Left renal pelvis (tissue), 4 donors: Measurements from ENCODE around the gene REEP2. TPM values are rescaled to one million over a fixed set of nuclear protein-coding genes. Genes with fewer than 3 reads are reported as not detected.
A peak's percentile ranks its signal among the peaks of the same experiment; 100 is the strongest.
"Not testable (repeated sequence)": the region's sequence is repeated elsewhere in the genome, so short reads cannot be mapped to it uniquely, and the experiment has no call there.

Experiments used
- DNase-seq, 4 donors: peaks; one replicate each; pipeline ENCODE4 v3.0.0-alpha.2; 2013; ENCODE audit warnings: low read depth in 4 of 4, low spot score in 3 of 4
- polyA plus RNA-seq, 4 donors: library from polyadenylated mRNA; unstranded; fragments of 120-200 nt; gene quantifications; one replicate each; pipeline ENCODE4 v1.2.1, GENCODE V29; 2013; ENCODE audit not compliant: insufficient read length in 4 of 4

Gene REEP2
- polyA plus RNA-seq, 4 donors, result 8.9 to 12.3 (median 10.7) TPM

- DNase-seq, result peak; percentile 84 to 90 (median 86)
Measured at GRCh38 chr5:138465261-138466124, 26.6 kb downstream of the REEP2 start, which contains the start of gene EGR1. Gene EGR1 (plus strand): TSS chr5:138465479. CDS start chr5:138465762, 283 bp downstream.

GRCh38 chr5:138466125-138466899 lies 27.5 kb downstream of the REEP2 start:
- peak in 1 of 4 donors; percentile 46 for DNase-seq

- no peak for DNase-seq
Measured at GRCh38 chr5:138466900-138467710, 28.2 kb downstream of the REEP2 start.

GRCh38 chr5:138467711-138468132 lies 28.9 kb downstream of the REEP2 start:
- DNase-seq, result no peak

GRCh38 chr5:138468133-138468965 lies 29.5 kb downstream of the REEP2 start:
- no peak for DNase-seq

- DNase-seq, result no peak
Measured at GRCh38 chr5:138468966-138469539, 30.2 kb downstream of the REEP2 start.

GRCh38 chr5:138469540-138470321 lies 30.9 kb downstream of the REEP2 start:
- DNase-seq, result no peak

GRCh38 chr5:138470322-138471051 lies 31.6 kb downstream of the REEP2 start:
- no peak for DNase-seq

GRCh38 chr5:138471052-138471361 lies 32.1 kb downstream of the REEP2 start:
- DNase-seq, result no peak

- no peak for DNase-seq
Measured at GRCh38 chr5:138472353-138472752, 33.5 kb downstream of the REEP2 start.

- DNase-seq, result not testable (repeated sequence)
Measured at GRCh38 chr5:138473151-138473550, 34.3 kb downstream of the REEP2 start.

- no peak for DNase-seq
Measured at GRCh38 chr5:138476918-138477317, 38.1 kb downstream of the REEP2 start.

GRCh38 chr5:138482638-138483037 lies 43.8 kb downstream of the REEP2 start:
- DNase-seq, result no peak

GRCh38 chr5:138488481-138488945 lies 49.7 kb downstream of the REEP2 start:
- no peak for DNase-seq

- DNase-seq, result no peak
Measured at GRCh38 chr5:138489683-138490061, 50.8 kb downstream of the REEP2 start.

GRCh38 chr5:138490648-138491283 lies 51.9 kb downstream of the REEP2 start:
- no peak for DNase-seq

GRCh38 chr5:138491284-138491648 lies 52.4 kb downstream of the REEP2 start:
- no peak for DNase-seq
